ENCODE measurements around the gene DYNC1LI1. TPM values are rescaled to one million over a fixed set of nuclear protein-coding genes. Genes with fewer than 3 reads are reported as not detected.

Gene DYNC1LI1
- total and polyA plus RNA-seq, 9 of the 15 experiments (the other 6 are each of a cell fraction or from before 2014, with no cell fraction given): 21.0 to 85.4 (median 61.3) TPM

GRCh38 chr3:32591186-32591585, 20.5 kb upstream of the DYNC1LI1 start (continued):
- TF ChIP-seq MGA (IDR thresholded peaks at IDR 0.05): no peak
- TF ChIP-seq SIX5 (IDR thresholded peaks at IDR 0.05; ENCODE audit: borderline replicate concordance in 1 of 2, insufficient read depth in 1 of 2, low read depth in 1 of 2, low read length in 2 of 2): no peak
- TF ChIP-seq RB1 (IDR thresholded peaks at IDR 0.05; ENCODE audit: low read depth): no peak
- no peak for TF ChIP-seq MCM5 (IDR thresholded peaks at IDR 0.05; ENCODE audit: low read depth)
- no peak for TF ChIP-seq BDP1 (IDR thresholded peaks at IDR 0.05; ENCODE audit: insufficient read depth, insufficient read length)

Data from K562 (cell line).